Activated effector memory CD4-positive, alpha-beta T cell treated with anti-CD3 and anti-CD28 coated beads, Interleukin-2, amount 50 U/mL, for 16 hours (primary cell): ENCODE data around the gene ZIK1.

Experiments used
- DNase-seq: peaks from one replicate; pipeline ENCODE4 v3.0.0-alpha.2; 2020

ZIK1 gene

GRCh38 chr19:57583521-57584416 is at the start of gene ZIK1:
Gene ZIK1, plus strand, starts transcription at chr19:57584145. Its CDS starts 212 bp downstream, at chr19:57584357.
- peak; percentile 94 for DNase-seq

GRCh38 chr19:57537953-57538547 is 45.9 kb upstream of the ZIK1 start:
- DNase-seq, result no peak

- DNase-seq, result no peak
These were observed 37.4 kb upstream of the ZIK1 start for GRCh38 chr19:57546513-57546912.

GRCh38 chr19:57552432-57552831 is 31.5 kb upstream of the ZIK1 start:
- DNase-seq, result no peak

- no peak for DNase-seq
These were observed 26.3 kb upstream of the ZIK1 start for GRCh38 chr19:57557659-57558058.

GRCh38 chr19:57558525-57558924 is 25.4 kb upstream of the ZIK1 start:
- DNase-seq, result no peak

GRCh38 chr19:57559008-57559403 is 24.9 kb upstream of the ZIK1 start:
- no peak for DNase-seq

GRCh38 chr19:57559404-57560025 is 24.4 kb upstream of the ZIK1 start, which contains the start of gene ZNF550:
Gene ZNF550, minus strand, starts transcription at chr19:57559863. Its CDS starts 181 bp downstream, at chr19:57559682.
- peak; percentile 96 for DNase-seq

GRCh38 chr19:57560049-57560491 is 23.9 kb upstream of the ZIK1 start:
- DNase-seq, result no peak

GRCh38 chr19:57563547-57563946 is 20.4 kb upstream of the ZIK1 start:
- DNase-seq, result no peak

- DNase-seq, result no peak
These were observed 17.3 kb upstream of the ZIK1 start for GRCh38 chr19:57566396-57567265.

- DNase-seq, result no peak
These were observed 13.2 kb upstream of the ZIK1 start for GRCh38 chr19:57570707-57571106.

- DNase-seq, result no peak
These were observed 11.5 kb upstream of the ZIK1 start for GRCh38 chr19:57572415-57572947.

GRCh38 chr19:57576661-57577060 is 7.3 kb upstream of the ZIK1 start:
- DNase-seq, result no peak

GRCh38 chr19:57578487-57579205 is 5.3 kb upstream of the ZIK1 start, which contains the start of gene ZNF416:
Gene ZNF416, minus strand, starts transcription at chr19:57578911. Its CDS starts 207 bp downstream, at chr19:57578704.
- peak; percentile 98 for DNase-seq

GRCh38 chr19:57583104-57583520 is 833 bp upstream of the ZIK1 start:
- no peak for DNase-seq

- DNase-seq, result no peak
These were observed 3.6 kb downstream of the ZIK1 start for GRCh38 chr19:57587529-57587928.

- DNase-seq, result no peak
These were observed 15.4 kb downstream of the ZIK1 start for GRCh38 chr19:57599377-57599760.

- DNase-seq, result peak; percentile 94
These were observed 15.9 kb downstream of the ZIK1 start, which contains the start of gene ZNF530 for GRCh38 chr19:57599761-57600383. Gene ZNF530, plus strand, starts transcription at chr19:57599885. Its CDS starts 4,461 bp downstream, at chr19:57604346.

- no peak for DNase-seq
These were observed 23.0 kb downstream of the ZIK1 start for GRCh38 chr19:57606931-57607330.

- DNase-seq, result no peak
These were observed 27.2 kb downstream of the ZIK1 start for GRCh38 chr19:57611113-57611512.
